Measurements from ENCODE around the gene PPP1R26. TPM values are rescaled to one million over a fixed set of nuclear protein-coding genes. Genes with fewer than 3 reads are reported as not detected.

PPP1R26 gene
- total and polyA plus RNA-seq, 2 of the 8 experiments (the other 6 are each of a cell fraction or from before 2014, with no cell fraction given): 9.8 to 32.7 TPM

- Histone ChIP-seq H3K4ac (replicated peaks; ENCODE audit: insufficient read length, low read depth, low read length) (no peak overlapping the region), H3K9me3 (ENCODE audit: insufficient read depth in 2 of 2, low read depth in 1 of 2, low read length in 1 of 2) (no peaks in the 10 kb centered on the region), H3K79me2 (ENCODE audit: control insufficient read depth in 1 of 2, insufficient read depth in 2 of 2, low read length in 2 of 2) (no peaks in the 10 kb centered on the region; a peak in 1 of 4 replicates), H2BK12ac (ENCODE audit: low read depth, low read length) (no peak overlapping the region), H4K91ac (replicated peaks; ENCODE audit: insufficient read length, low read length) (no peak overlapping the region), H3K36me3 (ENCODE audit: control insufficient read depth in 2 of 4, insufficient read depth in 4 of 4, low read length in 3 of 4) (peaks cover 17 to 49% (median 38%) of the 10 kb centered on the region in 4 experiments), H2AFZ (ENCODE audit: low read length) (no peak overlapping the region), H4K8ac (ENCODE audit: extremely low read depth, insufficient read depth, low read length) (no peak overlapping the region), H3K23ac (ENCODE audit: insufficient read length) (no peak overlapping the region), H3K27me3 (replicated peaks in 1 of 4; ENCODE audit: control insufficient read depth in 3 of 4, extremely low read depth in 1 of 4, insufficient read depth in 3 of 4, low read length in 3 of 4) (no peaks in the 10 kb centered on the region; a peak in 1 of 7 replicates), H2BK5ac (ENCODE audit: low read depth, low read length) (no peak overlapping the region), H3K56ac (replicated peaks; ENCODE audit: insufficient read length, low read depth, low read length) (no peak overlapping the region), H2BK15ac (ENCODE audit: low read length) (no peak overlapping the region), H2AK5ac (ENCODE audit: low read depth, low read length) (no peak overlapping the region), H3K9ac (replicated peaks in 1 of 4; ENCODE audit: extremely low read depth in 1 of 4, low read depth in 3 of 4, low read length in 3 of 4) (no peak overlapping the region), H3K14ac (ENCODE audit: insufficient read length) (no peak overlapping the region), H2BK20ac (ENCODE audit: low read length) (no peak overlapping the region), H2BK120ac (replicated peaks; ENCODE audit: low read depth, low read length) (no peak overlapping the region), H3K79me1 (ENCODE audit: low read depth, low read length) (no peaks in the 10 kb centered on the region), H3K27ac (ENCODE audit: low read depth, low read length) (no peak overlapping the region), H3K4me1 (replicated peaks in 1 of 4; ENCODE audit: control insufficient read depth in 3 of 4, insufficient read depth in 4 of 4, low read length in 3 of 4) (peaks cover 0 to 2% (median 0%) of the 10 kb centered on the region in 4 experiments; a peak in 1 of 7 replicates), H3K4me2 (ENCODE audit: insufficient read depth in 1 of 2, low read depth in 2 of 2, low read length in 2 of 2) (no peak overlapping the region), H4K5ac (ENCODE audit: insufficient read length, low read depth, low read length) (no peak overlapping the region), H3K18ac (ENCODE audit: extremely low read depth, low read length) (no peak overlapping the region), H4K20me1 (replicated peaks in 1 of 2; ENCODE audit: control insufficient read depth in 1 of 2, insufficient read depth in 2 of 2, low read length in 2 of 2) (peaks cover 6 to 9% of the 10 kb centered on the region in 2 experiments), H3K23me2 (ENCODE audit: low read depth, low read length) (no peaks in the 10 kb centered on the region), H3K4me3 (ENCODE audit: extremely low read depth in 1 of 4, insufficient read depth in 2 of 4, low read depth in 3 of 4, low read length in 4 of 4) (no peak overlapping the region)
- 92% methylated on average over 17 of the region's 17 CpGs; no CpG with 5 or more reads in 1 of the 2 experiments for WGBS, 2 experiments (ENCODE audit: extremely low coverage in 1 of 2, insufficient coverage in 1 of 2, insufficient read length in 1 of 2, insufficient replicate concordance in 2 of 2, low coverage in 1 of 2, low lambda C conversion rate in 2 of 2, missing lambda C conversion rate in 1 of 2)
- FAIRE-seq (no peak), DNase-seq (ENCODE audit: low read depth in 1 of 2, low spot score in 2 of 2) (no peak)
- ChIA-PET POLR2A (ENCODE audit: partially characterized antibody) (interaction anchor here (0.8 to 1.0 kb wide), 2 partner anchors 8 to 13 kb away, joined by 3 read pairs; no protein-coding TSS in a partner anchor), CTCF (ENCODE audit: partially characterized antibody) (interaction anchor here (1.2 to 3.0 kb wide), 2 partner anchors 11 to 75 kb away, joined by 3 to 11 read pairs; partner anchors contain the start of gene MRPS2)
- TF ChIP-seq KDM4A (IDR thresholded peaks at IDR 0.05; ENCODE audit: low read depth, low read length, severe bottlenecking) (no peak), RNF2 (IDR thresholded peaks at IDR 0.05; ENCODE audit: borderline replicate concordance, low read depth, low read length, missing control alignments, poor library complexity, severe bottlenecking) (no peak)
Observed at GRCh38 chr9:135488527-135488926, 8.9 kb downstream of the PPP1R26 start.
